Measurements from ENCODE around the gene P4HA2. TPM values are rescaled to one million over a fixed set of nuclear protein-coding genes. Genes with fewer than 3 reads are reported as not detected.

The P4HA2 gene
- total and polyA plus RNA-seq, 10 donors: 2.7 to 38.1 (median 12.9) TPM

- no peak for TF ChIP-seq CTCF (IDR thresholded peaks at IDR 0.05 in 8 of 11, conservative IDR thresholded peaks at IDR 0.05 in 3 of 11)
- TF ChIP-seq POLR2AphosphoS5 (IDR thresholded peaks at IDR 0.05): no peak
- no peak for TF ChIP-seq POLR2A (IDR thresholded peaks at IDR 0.05)
- DNase-seq: peak; percentile 46
- Histone ChIP-seq H3K36me3 (no peaks in the 10 kb centered on the region), H3K9me3 (no peaks in the 10 kb centered on the region), H3K4me3 (no peak overlapping the region), H3K27ac (peak overlapping the region in 1 of 8 donors; percentile 8), H3K4me1 (peaks cover 3 to 44% (median 23%) of the 10 kb centered on the region in 6 donors), H3K27me3 (replicated peaks in 1 of 7) (peaks cover 0 to 26% (median 14%) of the 10 kb centered on the region in 7 donors)
- WGBS, 5 donors: 23 to 46% (median 37%) methylated on average over 5 to 6 of the region's 6 CpGs
- intact Hi-C loops (cut with DNase I; ENCODE audit: low total_unique reads): no loop called here
Measured at GRCh38 chr5:132260714-132261551, 33.3 kb upstream of the P4HA2 start.

- peak; percentile 43 for DNase-seq
- H3K27me3 ChIP-seq (replicated peaks in 1 of 7): peaks cover 0 to 26% (median 14%) of the 10 kb centered on the region in 7 donors
- H3K4me1 ChIP-seq: peaks cover 0 to 37% (median 16%) of the 10 kb centered on the region in 6 donors
- H3K9me3 ChIP-seq: no peaks in the 10 kb centered on the region
- WGBS, 5 donors: 52 to 78% (median 64%) methylated on average over 6 of the region's 6 CpGs
- H3K4me3 ChIP-seq: no peak overlapping the region
- intact Hi-C loops (cut with DNase I; ENCODE audit: low total_unique reads): no loop called here
- H3K36me3 ChIP-seq: no peaks in the 10 kb centered on the region
- TF ChIP-seq CTCF (IDR thresholded peaks at IDR 0.05 in 8 of 11, conservative IDR thresholded peaks at IDR 0.05 in 3 of 11): no peak
- no peak for TF ChIP-seq POLR2AphosphoS5 (IDR thresholded peaks at IDR 0.05)
- TF ChIP-seq POLR2A (IDR thresholded peaks at IDR 0.05): no peak
- peak overlapping the region in 4 of 8 donors; percentile 43 to 77 (median 76) for H3K27ac ChIP-seq
Measured at GRCh38 chr5:132260051-132260450, 32.4 kb upstream of the P4HA2 start.

GRCh38 chr5:132259069-132259851, 31.6 kb upstream of the P4HA2 start:
- no peak overlapping the region for H3K4me3 ChIP-seq
- TF ChIP-seq CTCF (IDR thresholded peaks at IDR 0.05 in 8 of 11, conservative IDR thresholded peaks at IDR 0.05 in 3 of 11) (no peak), POLR2AphosphoS5 (IDR thresholded peaks at IDR 0.05) (peak; percentile 37 to 72 (median 67))
- 82 to 88% (median 85%) methylated on average over 15 to 24 of the region's 24 CpGs for WGBS, 5 donors
- H3K36me3 ChIP-seq: no peaks in the 10 kb centered on the region
- peaks cover 0 to 26% (median 14%) of the 10 kb centered on the region in 7 donors for H3K27me3 ChIP-seq (replicated peaks in 1 of 7)
- peaks cover 0 to 29% (median 15%) of the 10 kb centered on the region in 6 donors for H3K4me1 ChIP-seq
- H3K27ac ChIP-seq: peak overlapping the region in 5 of 8 donors; percentile 43 to 77 (median 75)
- DNase-seq: peak; percentile 73
- intact Hi-C loops (cut with DNase I; ENCODE audit: low total_unique reads): no loop called here
- no peaks in the 10 kb centered on the region for H3K9me3 ChIP-seq
